HuH-7.5 (cell line): ENCODE measurements around the gene PTPRD.
A peak's percentile ranks its signal among the peaks of the same experiment; 100 is the strongest.
"Not testable (repeated sequence)": the region's sequence is repeated elsewhere in the genome, so short reads cannot be mapped to it uniquely, and the experiment has no call there.

Experiments used
- DNase-seq: peaks from one replicate; pipeline ENCODE4 v3.0.0; 2011; ENCODE audit warnings: low spot score

PTPRD gene

GRCh38 chr9:10449201-10449617 is 163.6 kb downstream of the PTPRD start:
- not testable (repeated sequence) for DNase-seq

GRCh38 chr9:10447036-10447435 is 165.8 kb downstream of the PTPRD start:
- no peak for DNase-seq

- no peak for DNase-seq
Measured at GRCh38 chr9:10443868-10444204, 169.0 kb downstream of the PTPRD start.

GRCh38 chr9:10443181-10443867 is 169.5 kb downstream of the PTPRD start:
- no peak for DNase-seq

- DNase-seq = no peak
Measured at GRCh38 chr9:10438955-10439354, 173.8 kb downstream of the PTPRD start.

GRCh38 chr9:10436756-10437155 is 176.0 kb downstream of the PTPRD start:
- DNase-seq = no peak

- no peak for DNase-seq
Measured at GRCh38 chr9:10434412-10434811, 178.4 kb downstream of the PTPRD start.

- DNase-seq = no peak
Measured at GRCh38 chr9:10411272-10411671, 201.5 kb downstream of the PTPRD start.

GRCh38 chr9:10403283-10403682 is 209.5 kb downstream of the PTPRD start:
- no peak for DNase-seq

GRCh38 chr9:10396615-10397014 is 216.2 kb downstream of the PTPRD start:
- no peak for DNase-seq

- DNase-seq = no peak
Measured at GRCh38 chr9:10387282-10387681, 225.5 kb downstream of the PTPRD start.

GRCh38 chr9:10371824-10372223 is 241.0 kb downstream of the PTPRD start:
- DNase-seq = no peak

GRCh38 chr9:10366171-10366779 is 246.5 kb downstream of the PTPRD start:
- DNase-seq = no peak

- no peak for DNase-seq
Measured at GRCh38 chr9:10354591-10354990, 258.2 kb downstream of the PTPRD start.

GRCh38 chr9:10345621-10346020 is 267.2 kb downstream of the PTPRD start:
- not testable (repeated sequence) for DNase-seq

GRCh38 chr9:10341057-10341456 is 271.7 kb downstream of the PTPRD start:
- DNase-seq = no peak

GRCh38 chr9:10339152-10339551 is 273.6 kb downstream of the PTPRD start:
- DNase-seq = no peak

- DNase-seq = no peak
Measured at GRCh38 chr9:10331157-10331556, 281.6 kb downstream of the PTPRD start.

- DNase-seq = no peak
Measured at GRCh38 chr9:10282084-10282483, 330.7 kb downstream of the PTPRD start.

- DNase-seq = no peak
Measured at GRCh38 chr9:10274988-10275387, 337.8 kb downstream of the PTPRD start.

GRCh38 chr9:10274175-10274574 is 338.6 kb downstream of the PTPRD start:
- DNase-seq = no peak

- no peak for DNase-seq
Measured at GRCh38 chr9:10272830-10273229, 340.0 kb downstream of the PTPRD start.

GRCh38 chr9:10268531-10269485 is 344.0 kb downstream of the PTPRD start:
- peak; percentile 6 for DNase-seq
